ENCODE results near the gene NECTIN4. TPM values are rescaled to one million over a fixed set of nuclear protein-coding genes. Genes with fewer than 3 reads are reported as not detected.

NECTIN4 gene
- total RNA-seq, 3 donors from 2014 or later: 1.6 to 5.4 (median 4.6) TPM

DNA sequence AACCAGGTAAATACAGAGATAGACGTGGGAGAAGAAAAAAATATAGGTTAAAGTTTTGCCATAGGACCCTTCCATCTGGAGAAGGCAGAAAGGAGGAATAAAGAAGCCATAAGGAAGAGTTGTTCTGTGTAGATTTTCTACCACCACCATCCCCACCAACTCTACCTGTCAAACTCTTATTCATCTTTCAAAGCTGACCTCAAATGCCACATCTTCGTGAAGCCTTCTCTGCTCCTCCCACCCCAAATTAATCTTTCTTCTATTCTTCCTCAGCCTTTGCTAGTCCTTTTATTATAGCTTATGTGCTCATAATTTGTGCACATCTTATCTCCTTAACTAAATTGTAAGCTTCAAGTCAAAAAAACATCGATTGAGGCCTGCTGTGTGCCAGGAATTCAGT, 1.3 kb upstream of the NECTIN4 start:
- DNase-seq (no peak), ATAC-seq (no peak)
- Histone ChIP-seq H3K9me3 (no peaks in the 10 kb centered on the region), H3K4me1 (ENCODE audit: low read depth) (peaks cover 12% of the 10 kb centered on the region), H3K4me3 (no peak overlapping the region), H3K36me3 (ENCODE audit: low read depth) (no peaks in the 10 kb centered on the region)
- intact Hi-C loops (cut with DNase I, micrococcal nuclease): loop anchor here in 1 of 2 donors (10.0 kb wide), 1 partner anchor 96 kb away; no protein-coding TSS in a partner anchor
- TF ChIP-seq, protein P1, sequence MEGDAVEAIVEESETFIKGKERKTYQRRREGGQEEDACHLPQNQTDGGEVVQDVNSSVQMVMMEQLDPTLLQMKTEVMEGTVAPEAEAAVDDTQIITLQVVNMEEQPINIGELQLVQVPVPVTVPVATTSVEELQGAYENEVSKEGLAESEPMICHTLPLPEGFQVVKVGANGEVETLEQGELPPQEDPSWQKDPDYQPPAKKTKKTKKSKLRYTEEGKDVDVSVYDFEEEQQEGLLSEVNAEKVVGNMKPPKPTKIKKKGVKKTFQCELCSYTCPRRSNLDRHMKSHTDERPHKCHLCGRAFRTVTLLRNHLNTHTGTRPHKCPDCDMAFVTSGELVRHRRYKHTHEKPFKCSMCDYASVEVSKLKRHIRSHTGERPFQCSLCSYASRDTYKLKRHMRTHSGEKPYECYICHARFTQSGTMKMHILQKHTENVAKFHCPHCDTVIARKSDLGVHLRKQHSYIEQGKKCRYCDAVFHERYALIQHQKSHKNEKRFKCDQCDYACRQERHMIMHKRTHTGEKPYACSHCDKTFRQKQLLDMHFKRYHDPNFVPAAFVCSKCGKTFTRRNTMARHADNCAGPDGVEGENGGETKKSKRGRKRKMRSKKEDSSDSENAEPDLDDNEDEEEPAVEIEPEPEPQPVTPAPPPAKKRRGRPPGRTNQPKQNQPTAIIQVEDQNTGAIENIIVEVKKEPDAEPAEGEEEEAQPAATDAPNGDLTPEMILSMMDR (IDR thresholded peaks at IDR 0.05): no peak

DNA sequence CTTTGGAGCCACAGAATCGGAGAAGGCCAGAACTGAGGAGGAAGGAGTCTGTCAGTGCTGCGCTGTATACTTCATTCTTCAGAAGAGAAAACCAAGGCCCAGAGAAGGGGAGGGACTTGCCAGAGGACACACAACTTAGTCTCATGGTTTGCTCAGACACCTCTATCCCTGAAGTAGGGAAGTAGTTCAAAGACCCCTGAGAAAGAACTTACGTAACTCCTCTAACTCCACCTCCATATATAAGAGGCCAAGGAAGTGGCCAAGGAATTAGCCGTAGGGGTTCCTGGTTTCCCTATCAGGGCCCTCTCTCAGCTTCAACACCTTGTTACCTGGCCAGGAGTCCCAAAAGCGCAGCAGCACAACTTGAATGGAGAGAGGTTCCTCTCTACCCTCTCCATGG, 580 bp upstream of the NECTIN4 start:
- ATAC-seq: no peak
- DNase-seq: no peak
- Histone ChIP-seq H3K36me3 (ENCODE audit: low read depth) (no peaks in the 10 kb centered on the region), H3K9me3 (no peaks in the 10 kb centered on the region), H3K4me1 (ENCODE audit: low read depth) (peaks cover 12% of the 10 kb centered on the region), H3K4me3 (no peak overlapping the region)
- TF ChIP-seq, protein P1 (IDR thresholded peaks at IDR 0.05): no peak
- intact Hi-C loops (cut with DNase I, micrococcal nuclease): loop anchor here in 1 of 2 donors (10.0 kb wide), 1 partner anchor 95 kb away; no protein-coding TSS in a partner anchor

DNA sequence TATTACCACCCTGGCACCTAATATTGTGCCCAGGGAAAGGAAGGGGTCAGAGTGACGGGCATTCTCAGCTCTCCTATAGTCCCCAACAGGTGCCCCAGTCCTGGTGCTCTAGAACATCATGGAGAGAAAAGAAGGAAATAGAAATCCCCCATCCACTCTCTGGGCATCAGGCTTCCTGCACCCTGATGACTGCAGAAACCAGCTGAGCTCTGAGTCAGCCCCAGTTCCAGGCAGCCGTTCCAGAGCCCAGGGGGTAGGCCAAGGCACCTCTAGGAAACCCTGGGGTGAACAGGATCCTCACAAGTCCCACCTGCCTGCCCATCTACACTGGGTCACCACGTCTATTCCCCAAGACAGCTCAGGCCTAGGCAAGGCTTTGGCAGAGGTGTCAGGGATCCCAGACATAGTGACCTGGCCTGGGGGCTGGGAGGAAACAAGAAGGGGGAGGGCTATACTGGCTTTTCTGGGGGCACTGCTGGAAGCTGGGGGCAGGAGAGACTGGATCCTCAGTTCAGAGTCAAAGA, 709 bp downstream of the NECTIN4 start:
- peak; percentile 58 for ATAC-seq
- DNase-seq: no peak
- intact Hi-C loops (cut with DNase I, micrococcal nuclease): no loop called here
- Histone ChIP-seq H3K4me1 (ENCODE audit: low read depth) (peaks cover 13% of the 10 kb centered on the region), H3K9me3 (no peaks in the 10 kb centered on the region), H3K4me3 (no peak overlapping the region), H3K36me3 (ENCODE audit: low read depth) (no peaks in the 10 kb centered on the region)
- TF ChIP-seq, protein P1 (IDR thresholded peaks at IDR 0.05): no peak

DNA sequence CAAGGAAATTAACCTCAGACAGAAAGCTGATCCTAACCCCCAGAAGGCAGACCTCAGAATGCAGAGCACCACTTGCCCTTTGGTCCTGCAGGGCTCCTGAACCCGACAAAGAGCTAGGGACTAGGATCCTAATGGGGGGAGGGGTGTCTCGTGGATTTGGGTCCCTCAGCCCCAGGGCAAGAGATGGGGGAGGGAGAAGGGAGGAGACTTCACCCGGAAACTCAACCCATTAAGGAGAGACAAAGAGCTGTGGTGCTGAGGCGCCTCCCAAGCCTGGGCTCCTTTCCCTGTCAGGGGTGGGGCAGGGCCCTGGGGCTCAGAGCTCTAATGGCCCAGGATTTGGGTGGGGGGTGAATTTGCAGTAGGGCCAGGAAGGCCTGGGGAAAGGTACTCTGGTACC, 2.9 kb downstream of the NECTIN4 start:
- Histone ChIP-seq H3K36me3 (ENCODE audit: low read depth) (no peaks in the 10 kb centered on the region), H3K4me3 (no peak overlapping the region), H3K4me1 (ENCODE audit: low read depth) (peaks cover 19% of the 10 kb centered on the region), H3K9me3 (no peaks in the 10 kb centered on the region)
- intact Hi-C loops (cut with DNase I, micrococcal nuclease): no loop called here
- TF ChIP-seq, protein P1 (IDR thresholded peaks at IDR 0.05): no peak
- DNase-seq (peak in 1 of 3 donors; percentile 53), ATAC-seq (peak; percentile 22)

DNA sequence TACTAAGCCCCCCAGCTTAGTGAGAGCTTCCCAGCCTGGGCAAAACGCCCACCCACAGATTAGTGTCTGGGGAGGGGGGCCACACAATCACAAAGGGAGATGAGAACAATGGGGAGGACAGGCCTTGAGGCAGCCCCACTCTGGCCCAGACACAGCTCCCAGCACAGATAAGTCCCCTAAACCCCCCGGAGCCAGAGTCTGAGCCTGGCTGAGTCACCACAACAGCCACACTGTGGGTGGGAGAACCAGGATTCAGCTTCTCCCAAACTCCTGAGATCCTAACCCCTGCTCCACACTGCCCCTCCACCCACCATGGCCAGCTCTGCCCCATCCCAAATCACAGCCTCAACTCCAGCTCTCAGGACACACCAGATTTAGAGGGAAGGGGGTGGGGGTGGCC, 4.2 kb downstream of the NECTIN4 start:
- Histone ChIP-seq H3K4me1 (ENCODE audit: low read depth) (peaks cover 19% of the 10 kb centered on the region), H3K36me3 (ENCODE audit: low read depth) (no peaks in the 10 kb centered on the region), H3K9me3 (no peaks in the 10 kb centered on the region), H3K4me3 (no peak overlapping the region)
- intact Hi-C loops (cut with DNase I, micrococcal nuclease): no loop called here
- TF ChIP-seq, protein P1 (IDR thresholded peaks at IDR 0.05): no peak
- ATAC-seq (no peak), DNase-seq (no peak)

DNA sequence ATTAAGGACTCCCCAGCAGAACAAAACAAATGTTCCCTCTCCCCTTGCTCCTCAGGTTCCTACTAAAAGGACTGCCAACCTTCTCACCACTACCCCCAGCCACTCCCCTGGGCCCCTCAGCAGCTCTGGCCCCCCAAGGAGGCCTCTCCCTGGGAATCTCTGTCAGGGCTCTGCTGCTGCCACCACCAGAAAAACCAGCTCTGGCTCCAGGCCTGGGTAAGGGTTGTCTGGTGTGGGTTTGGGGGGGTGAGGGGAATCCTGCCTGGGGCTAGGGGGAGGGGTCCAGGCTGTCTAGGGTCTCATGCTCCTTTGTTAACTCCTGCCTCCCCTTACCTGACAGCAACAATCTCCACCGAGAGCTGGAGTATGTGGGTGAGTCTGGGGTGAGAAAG, 4.8 kb downstream of the NECTIN4 start:
- no peak for DNase-seq
- TF ChIP-seq, protein P1 (IDR thresholded peaks at IDR 0.05): no peak
- Histone ChIP-seq H3K9me3 (no peaks in the 10 kb centered on the region), H3K4me1 (ENCODE audit: low read depth) (peaks cover 16% of the 10 kb centered on the region), H3K36me3 (ENCODE audit: low read depth) (no peaks in the 10 kb centered on the region), H3K4me3 (no peak overlapping the region)
- intact Hi-C loops (cut with DNase I, micrococcal nuclease): no loop called here
- no peak for ATAC-seq

Measured in mucosa of descending colon (tissue), 3 donors.